Activated CD4-positive, CD25-positive, alpha-beta regulatory T cell treated with anti-CD3 and anti-CD28 coated beads, Interleukin-2, amount 50 U/mL, for 24 hours (primary cell): ENCODE results near the gene KIF14.

Experiments used
- ATAC-seq, 2 donors: fragments of 150-1000 bp; cut with Tn5 transposase; one replicate each; pipeline ENCODE4 v1.10.0; 2021; ENCODE audit warnings: mild to moderate bottlenecking in 1 of 2, moderate library complexity in 1 of 2

The KIF14 gene, protein sequence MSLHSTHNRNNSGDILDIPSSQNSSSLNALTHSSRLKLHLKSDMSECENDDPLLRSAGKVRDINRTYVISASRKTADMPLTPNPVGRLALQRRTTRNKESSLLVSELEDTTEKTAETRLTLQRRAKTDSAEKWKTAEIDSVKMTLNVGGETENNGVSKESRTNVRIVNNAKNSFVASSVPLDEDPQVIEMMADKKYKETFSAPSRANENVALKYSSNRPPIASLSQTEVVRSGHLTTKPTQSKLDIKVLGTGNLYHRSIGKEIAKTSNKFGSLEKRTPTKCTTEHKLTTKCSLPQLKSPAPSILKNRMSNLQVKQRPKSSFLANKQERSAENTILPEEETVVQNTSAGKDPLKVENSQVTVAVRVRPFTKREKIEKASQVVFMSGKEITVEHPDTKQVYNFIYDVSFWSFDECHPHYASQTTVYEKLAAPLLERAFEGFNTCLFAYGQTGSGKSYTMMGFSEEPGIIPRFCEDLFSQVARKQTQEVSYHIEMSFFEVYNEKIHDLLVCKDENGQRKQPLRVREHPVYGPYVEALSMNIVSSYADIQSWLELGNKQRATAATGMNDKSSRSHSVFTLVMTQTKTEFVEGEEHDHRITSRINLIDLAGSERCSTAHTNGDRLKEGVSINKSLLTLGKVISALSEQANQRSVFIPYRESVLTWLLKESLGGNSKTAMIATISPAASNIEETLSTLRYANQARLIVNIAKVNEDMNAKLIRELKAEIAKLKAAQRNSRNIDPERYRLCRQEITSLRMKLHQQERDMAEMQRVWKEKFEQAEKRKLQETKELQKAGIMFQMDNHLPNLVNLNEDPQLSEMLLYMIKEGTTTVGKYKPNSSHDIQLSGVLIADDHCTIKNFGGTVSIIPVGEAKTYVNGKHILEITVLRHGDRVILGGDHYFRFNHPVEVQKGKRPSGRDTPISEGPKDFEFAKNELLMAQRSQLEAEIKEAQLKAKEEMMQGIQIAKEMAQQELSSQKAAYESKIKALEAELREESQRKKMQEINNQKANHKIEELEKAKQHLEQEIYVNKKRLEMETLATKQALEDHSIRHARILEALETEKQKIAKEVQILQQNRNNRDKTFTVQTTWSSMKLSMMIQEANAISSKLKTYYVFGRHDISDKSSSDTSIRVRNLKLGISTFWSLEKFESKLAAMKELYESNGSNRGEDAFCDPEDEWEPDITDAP (N-terminal part only)

DNA sequence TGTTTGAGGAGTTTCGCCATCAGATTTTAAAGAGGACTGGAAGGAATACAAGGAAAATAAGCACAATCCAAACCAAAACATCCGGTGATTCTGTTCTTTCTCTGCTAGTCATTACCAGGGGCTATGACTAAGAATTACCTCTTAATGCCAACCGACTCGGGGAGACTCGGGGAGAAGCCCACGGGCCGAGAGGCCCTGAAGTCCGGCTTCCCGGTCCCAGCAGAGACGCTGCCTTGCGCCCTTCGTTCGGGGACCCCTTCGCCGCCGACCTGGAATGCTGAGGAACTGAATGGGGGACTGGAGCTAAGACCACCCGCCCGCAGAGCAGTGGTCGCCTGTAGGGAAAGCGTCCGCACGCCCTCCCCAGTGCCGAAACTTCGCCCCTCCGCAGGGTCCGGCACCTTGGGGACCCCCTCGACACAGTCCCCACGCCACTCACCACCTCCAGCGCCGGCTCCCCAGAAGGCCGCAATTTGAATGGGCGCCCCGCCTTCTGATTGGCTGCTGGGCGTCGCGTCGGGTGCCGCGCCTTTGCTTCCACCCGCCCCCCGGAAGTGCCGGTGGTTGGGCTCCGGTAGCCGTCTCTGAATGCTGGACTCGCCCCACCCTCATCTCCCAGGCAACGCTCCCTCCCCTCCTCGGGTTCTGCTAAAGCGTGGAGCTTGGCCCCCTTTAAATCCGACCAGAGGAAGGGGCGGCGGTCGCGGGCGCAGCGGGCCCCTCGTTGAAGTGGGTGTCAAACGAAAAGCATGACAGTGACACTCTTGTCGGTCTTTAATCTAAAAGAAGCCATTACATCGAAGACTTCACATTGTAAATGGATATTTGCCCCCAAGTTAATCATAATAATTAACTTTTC lies at the start of gene KIF14:
Gene KIF14 (minus strand): TSS at position 479 of the 859 bp plus-strand sequence. CDS start 2,028 bp downstream, outside the sequence.
- ATAC-seq, result peak; percentile 91 to 92

DNA sequence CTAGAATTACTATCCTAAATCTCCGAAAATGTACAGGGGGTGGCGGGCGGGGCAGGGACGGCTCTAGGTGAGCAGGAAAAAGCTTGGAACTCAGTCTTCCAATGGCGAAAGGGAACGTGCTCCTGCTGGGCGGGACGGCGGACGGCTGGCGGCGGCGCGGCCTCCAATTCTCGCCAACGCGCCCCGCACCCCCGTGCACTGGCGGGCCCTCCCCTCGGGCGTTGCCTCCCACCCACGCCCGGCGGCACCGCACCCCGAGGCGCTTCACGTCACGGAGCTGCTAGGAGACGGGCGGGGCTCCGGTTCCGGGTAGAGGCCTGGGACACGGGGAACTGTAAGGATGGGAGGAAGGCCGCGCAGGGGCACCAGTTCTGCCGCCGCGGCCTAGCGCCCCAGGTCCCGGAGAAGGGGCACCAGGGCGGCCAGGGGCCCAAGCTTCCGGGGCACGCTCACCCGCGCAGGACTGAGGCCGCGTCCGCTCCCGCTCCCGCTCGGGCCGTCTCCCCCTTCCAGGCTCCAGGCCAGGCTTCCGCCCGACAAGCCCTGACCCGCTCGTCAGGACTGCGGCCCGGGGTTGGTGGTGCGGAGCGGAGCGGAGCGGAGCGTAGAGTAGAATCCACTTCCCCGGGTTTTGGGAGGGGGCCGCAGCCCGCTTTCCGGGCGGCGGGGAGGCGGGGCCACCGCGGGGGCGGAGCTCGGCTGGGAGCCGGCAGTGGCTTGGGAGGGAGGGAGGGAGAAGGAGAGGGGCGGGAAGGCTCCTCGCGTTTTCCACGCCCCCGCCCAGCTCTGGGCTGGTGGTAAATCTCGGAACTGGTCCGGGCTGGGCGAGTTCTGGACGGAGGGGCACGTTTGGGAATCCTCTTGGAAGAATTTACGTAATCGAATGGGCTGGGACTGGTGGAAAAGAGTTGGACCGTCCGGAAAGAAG lies 49.0 kb upstream of the KIF14 start, which contains the start of gene DDX59:
Gene DDX59 (minus strand): TSS at position 594 of the 928 bp plus-strand sequence. CDS start 3,167 bp downstream, outside the sequence.
- peak; percentile 90 to 93 for ATAC-seq

DNA sequence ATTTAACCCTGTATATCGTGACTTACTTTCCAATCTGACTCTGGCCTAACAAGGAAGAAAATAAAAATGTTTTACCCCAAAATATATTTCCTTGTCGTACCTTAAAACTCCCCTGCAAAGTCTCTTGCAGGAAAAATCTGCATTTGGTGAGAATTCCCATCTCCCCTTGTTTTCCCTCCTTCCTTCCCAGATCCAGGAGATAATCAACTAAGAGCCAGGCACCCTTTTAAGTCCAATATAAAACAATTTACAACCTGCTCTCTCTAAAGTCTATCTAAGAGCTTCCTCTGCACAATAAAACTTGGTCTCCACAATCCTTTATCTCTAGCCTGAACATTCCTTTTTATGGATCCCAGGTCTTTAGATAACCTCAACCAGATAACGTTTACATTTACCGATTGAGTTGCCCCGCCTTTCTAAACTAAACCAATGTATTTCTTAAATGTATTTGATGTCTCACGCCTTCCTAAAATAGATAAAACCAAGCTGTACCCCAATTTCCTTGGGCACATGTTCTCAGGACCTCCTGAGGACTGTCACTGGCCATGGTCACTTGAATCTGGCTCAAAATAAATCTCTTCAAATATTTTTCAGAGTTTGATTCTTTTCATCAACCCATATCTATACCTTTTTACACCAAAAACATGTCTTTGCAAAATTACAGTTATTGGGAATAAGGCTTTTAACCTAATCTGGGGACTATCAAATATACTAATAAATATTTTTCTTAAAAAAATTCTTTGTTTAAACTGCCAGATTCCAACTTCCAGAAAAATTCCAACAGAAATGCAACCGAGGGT lies 48.2 kb upstream of the KIF14 start:
- ATAC-seq, result no peak

DNA sequence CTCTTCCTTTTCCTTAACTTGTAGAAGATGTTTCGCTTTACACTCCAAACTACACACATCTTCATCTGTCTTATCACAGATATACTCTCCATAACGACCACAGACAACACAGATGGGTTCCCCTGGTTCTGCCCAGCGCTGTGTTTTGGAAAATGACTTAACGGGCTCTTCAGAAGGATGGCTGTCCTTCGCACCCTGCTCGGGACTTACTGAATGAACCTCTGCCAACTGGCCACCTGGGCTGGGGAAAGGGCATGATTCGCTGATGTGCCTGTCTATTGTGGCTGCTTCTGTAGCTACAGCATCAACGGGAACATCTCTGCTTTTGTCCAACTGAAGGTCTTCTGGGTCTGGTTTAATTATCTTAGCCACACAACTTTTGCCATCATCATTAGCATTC lies 45.8 kb upstream of the KIF14 start:
- no peak for ATAC-seq

DNA sequence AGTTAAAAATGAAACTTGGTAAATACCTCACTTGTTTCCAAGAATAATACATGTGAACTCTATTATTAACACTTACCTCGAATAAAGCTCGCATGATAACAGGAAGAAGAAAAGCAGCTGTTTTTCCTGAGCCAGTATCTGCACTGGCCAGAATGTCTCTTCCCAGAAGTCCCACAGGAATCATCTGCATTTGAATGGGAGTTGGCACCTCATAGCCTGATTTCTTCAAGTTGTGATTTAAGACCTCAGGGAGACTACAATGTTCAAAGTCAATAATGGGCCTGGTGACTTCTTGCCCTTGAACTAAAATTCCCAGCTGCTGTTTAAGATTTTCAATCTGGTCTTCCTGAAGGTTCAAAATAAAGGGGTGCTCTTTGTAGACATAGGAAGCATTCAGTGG lies 45.3 kb upstream of the KIF14 start:
- ATAC-seq, result no peak

DNA sequence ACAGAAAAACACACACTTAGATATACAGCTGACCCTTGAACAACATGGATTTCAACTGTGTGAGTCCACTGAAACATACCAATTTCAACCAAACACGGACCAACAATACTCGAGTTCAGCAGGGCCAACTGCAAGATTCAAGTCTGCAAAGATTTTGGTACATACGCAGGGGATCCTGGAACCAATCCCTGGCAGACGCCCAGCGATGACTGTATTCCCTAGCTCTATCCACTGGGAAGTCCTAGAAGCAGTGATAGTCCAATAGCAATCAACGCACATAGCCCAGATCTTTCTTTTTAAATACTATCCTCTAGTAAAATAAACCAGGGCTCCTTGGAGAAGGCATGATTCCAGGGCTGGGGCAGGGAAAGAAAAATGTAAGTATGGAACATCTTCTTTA lies 40.2 kb upstream of the KIF14 start:
- no peak for ATAC-seq

DNA sequence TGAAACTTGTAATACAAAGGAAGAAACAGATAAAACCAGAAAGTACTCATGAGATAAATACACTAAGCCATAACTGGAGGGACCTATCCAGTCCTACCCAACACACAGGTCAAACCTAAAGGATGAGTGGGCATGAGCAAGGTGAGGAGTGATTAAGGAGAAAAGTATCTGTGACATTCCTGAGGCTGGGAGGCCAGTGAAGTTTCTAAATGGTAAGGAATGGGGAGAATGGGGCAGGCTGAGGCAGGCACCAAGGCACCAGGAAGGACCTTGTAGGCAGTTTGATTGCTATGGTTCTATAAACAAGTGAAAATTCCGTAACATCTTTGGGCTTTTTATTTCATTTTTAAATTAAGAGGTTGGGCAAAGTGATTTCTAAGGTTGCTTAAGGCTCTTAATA lies 38.7 kb upstream of the KIF14 start:
- ATAC-seq, result no peak

DNA sequence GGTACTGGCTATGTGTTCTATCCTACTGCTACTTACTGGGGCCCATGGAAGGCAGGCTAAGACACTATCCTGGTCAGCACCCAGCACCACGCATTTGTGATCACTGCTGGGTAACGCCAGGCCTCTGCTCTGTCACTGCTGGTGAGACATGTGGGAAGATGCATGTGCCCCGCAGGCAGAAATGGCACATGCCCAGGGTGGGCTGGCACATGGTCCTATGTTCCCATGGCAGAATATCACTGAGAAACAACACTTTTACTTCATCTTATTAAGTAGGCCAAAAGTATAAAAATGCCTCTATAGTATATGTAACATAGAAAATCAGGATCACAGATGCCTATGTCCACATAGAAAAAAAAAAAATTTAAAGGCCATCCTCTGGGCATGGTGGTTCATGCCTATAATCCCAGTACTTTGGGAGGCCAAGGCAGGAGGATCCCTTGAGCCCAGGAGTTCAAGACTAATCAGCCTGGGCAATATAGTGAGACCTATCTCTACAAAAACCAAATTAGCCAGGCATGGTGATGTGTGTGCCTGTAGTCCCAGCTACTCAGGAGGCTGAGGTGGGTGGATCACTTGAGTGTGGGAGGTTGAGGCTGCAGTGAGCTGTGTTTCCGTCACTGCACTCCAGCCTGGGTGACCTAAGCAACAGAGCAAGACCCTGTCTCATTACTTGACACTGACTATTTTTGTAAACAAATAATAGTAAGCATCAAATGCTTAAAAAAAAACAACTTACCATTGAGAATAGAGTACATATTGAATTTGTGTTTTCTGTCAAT lies 37.7 kb upstream of the KIF14 start:
- no peak for ATAC-seq

DNA sequence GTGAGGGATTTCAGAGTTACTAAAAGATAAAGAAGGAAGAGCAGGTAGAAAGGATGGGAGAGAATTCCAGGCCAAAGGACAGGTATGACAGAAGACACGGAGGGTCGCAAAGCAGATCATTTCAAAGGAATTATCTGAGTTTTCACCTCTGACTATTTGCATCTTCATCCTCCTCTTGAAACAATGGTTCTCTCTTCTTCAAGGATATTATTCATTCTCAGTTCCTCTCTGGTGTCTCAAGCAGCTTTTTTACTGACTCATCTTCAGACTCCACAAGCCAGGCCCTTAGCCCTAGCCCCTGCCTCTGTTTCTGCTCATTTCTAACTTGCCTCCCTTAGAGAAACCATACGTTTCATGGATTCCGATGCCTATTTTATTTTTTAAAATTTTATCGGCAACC lies 34.1 kb upstream of the KIF14 start:
- no peak for ATAC-seq

DNA sequence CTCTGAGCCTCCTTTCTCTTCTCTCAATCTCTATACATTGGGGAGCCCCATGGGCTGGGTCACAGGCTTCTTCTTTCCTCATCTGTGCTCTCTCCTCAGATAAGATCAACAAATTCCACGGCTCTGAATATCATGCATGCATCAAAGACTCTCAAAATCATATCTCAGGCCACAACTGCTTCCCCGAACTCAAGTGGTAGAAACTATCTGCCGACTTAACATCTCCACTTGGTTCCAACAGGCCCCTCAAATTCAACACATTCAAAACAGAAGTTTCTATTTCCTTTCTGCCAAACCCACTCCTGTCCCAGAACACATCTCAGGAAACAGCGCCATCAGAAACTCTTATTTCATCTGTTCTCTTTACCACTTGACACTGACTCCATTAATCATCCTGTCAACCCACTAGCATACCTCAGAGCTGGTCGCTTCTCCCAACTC lies 32.5 kb upstream of the KIF14 start:
- peak in 1 of 2 donors; percentile 13 for ATAC-seq

DNA sequence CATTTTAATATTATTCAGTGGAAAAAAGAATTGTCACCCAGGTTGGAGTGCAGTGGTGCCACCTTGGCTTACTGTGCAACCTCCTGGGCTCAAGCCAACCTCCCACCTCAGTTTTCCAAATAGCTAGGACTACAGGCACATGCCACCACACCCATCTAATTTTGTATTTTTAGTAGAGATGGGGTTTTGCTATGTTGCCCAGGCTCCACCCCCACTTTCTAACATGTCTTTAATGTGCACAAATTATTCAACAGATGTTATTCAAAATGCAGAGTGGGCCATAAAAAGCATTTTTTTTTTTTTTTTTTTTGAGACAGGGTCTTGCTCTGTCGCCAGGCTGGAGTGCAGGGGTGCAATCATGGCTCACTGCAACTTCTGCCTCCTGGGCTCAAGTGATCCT lies 31.8 kb upstream of the KIF14 start:
- no peak for ATAC-seq

DNA sequence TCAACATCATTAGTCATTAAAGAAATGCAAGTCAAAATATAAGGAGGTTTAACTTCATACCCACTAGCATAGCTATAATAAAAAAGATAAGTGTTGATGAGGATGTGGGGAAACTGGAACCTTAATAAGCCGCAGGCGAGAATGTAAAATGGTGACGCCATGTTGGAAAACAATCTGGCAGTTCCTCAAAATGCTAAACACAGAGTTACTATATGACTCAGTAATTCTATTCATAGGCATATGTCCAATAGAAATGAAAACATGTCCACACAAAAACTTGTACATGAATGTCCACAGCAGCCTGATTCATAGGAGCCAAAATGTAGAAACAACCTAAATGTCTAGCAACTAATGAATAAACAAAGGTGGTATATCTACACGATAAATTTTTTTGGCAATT lies 26.0 kb upstream of the KIF14 start:
- no peak for ATAC-seq

DNA sequence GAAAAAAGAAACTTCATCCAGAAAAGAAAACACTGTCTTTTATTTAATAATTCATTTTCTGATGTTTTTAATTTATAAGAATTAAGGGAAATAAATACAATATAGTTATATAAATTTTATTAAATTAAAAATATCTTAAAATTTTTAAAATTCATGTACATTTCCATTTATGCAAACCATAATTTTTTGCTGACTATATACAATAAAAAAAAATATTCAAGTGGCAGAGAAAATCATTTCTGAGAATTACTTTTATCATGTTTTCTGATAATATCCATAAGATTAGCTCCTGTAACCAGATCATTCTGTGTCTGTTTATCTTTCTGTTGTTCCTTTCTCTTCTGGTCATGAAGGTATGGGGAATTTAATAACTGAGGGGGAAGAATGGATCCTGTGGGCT lies 23.5 kb upstream of the KIF14 start:
- ATAC-seq, result no peak

DNA sequence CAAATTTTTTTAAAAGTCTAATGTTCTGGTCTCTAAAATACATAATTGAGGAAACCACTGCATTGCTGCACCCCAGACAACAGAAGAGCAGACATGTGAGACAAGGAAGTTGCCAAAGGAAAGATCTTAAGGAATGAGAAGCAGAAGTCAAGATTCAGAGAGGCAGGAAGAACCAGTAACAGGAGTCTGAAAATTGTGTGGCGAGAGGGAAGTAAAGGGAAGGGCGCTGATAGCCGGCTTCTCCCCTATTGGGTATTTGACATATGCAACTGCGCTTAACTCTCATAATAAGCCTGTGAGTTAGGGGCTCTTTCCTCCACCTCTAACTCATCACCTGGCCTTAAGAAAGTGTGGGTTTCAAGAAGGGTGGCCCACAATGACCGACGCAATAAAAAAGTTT lies 21.9 kb upstream of the KIF14 start:
- ATAC-seq, result no peak

DNA sequence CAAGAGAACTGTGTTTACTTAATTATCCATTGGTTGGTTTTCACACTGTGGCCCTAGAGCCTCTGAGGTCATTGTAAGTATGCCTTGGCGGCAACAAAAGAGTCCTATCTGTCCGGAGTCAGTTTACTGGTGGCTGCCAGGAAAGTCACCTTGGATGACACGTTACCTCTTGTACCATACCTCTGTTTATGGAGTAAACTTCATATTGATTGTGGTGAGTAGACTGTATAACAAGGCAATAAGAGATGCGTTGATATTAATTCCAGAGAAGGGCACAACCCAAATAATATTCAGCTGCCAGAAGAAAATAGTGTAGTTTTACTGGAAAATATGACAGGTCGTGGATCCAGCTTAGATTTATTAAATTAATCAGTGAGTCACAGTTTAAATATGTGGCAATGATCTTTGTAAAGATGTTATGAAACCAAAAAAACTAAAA lies 20.4 kb upstream of the KIF14 start:
- ATAC-seq, result no peak

DNA sequence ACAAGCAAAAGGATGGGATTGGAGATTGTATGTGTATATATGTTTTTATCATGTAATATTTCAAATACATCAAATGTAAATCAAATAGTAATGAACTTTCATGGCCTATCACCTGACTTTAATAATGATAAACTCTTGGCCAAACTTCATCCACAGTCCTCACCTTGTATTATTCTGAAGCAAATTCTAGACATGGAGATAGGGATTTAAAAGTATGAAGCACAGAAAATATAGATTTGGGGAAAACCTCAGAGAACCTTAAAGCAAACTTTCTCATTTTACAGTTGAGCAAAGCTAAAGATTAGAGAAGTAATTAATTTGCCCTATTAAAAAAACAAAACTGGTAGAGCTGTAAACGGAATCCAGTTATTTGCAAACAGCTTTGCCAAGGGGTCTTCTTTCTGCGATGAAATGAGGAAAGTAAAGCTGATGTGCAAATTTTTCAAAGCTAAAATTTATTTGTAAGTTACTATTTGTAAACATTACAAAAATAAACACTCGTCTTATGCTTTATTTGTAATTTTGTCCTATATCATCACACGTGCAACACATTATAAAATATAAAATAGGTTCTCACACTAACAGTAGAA lies 19.9 kb upstream of the KIF14 start:
- ATAC-seq, result no peak

DNA sequence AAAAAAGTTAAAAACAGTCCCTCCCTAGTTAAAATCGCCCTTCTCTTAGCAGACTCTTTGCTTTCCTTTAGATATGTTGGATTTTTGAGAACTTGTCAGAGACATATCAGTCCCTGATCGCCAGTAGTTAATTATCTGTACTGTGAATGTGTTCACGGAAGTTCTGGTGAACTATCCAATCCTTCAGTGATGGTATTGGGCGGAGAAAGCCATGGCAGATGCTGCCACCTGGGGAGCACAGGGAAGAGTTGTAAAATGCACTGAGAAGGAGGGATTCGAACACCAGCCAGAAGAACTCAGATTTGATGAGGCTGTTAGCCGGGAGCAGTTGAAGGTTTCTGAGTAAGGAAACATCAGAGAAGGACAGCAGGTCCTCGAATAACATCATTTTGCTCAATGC lies 17.5 kb upstream of the KIF14 start:
- no peak for ATAC-seq

DNA sequence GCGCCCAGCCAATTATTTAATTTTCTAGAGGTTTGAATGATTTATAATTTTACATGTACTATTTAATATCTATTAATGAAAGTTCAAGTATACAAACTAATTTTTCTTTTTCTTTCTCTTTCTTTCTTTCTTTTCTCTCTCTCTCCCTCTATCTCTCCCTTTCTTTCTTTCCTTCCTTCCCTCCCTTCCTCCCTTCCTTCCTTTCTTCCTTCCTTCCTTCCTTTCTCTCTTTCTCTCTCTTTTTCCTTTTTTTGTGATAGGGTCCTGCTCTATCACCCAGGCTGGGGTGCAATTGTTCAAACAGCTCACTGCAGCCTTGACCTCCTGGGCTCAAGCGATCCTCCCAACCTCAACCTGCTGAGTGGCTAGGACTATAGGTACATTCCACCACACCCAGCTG lies 16.1 kb upstream of the KIF14 start:
- ATAC-seq, result no peak
